GM12865 (cell line): ENCODE data around the gene CCL22.
A peak's percentile ranks its signal among the peaks of the same experiment; 100 is the strongest.

Source experiments
- DNase-seq: peaks from one replicate; pipeline ENCODE4 v3.0.0; 2010; ENCODE audit warnings: low read depth
- H3K4me3 ChIP-seq: 2 replicates; pipeline ENCODE4 v1.5.1; 2011; ENCODE audit warnings: mild to moderate bottlenecking, low read depth, low read length, control low read depth
- CTCF ChIP-seq: IDR thresholded peaks from 2 replicates; pipeline ENCODE4 v1.5.1; 2011; ENCODE audit warnings: low read length, control low read depth, low read depth, inconsistent platforms; ENCODE audit not compliant: insufficient read depth; ENCODE audit errors: missing control alignments

Gene CCL22

GRCh38 chr16:57383276-57384247 lies 25.0 kb downstream of the CCL22 start:
- H3K4me3 ChIP-seq = no peak overlapping the region
- no peak for DNase-seq
- TF ChIP-seq CTCF = no peak

- no peak overlapping the region for H3K4me3 ChIP-seq
- DNase-seq = no peak
- TF ChIP-seq CTCF = no peak
These were observed 25.9 kb downstream of the CCL22 start for GRCh38 chr16:57384248-57385070.

GRCh38 chr16:57385083-57385482 lies 26.5 kb downstream of the CCL22 start:
- no peak for DNase-seq
- H3K4me3 ChIP-seq = no peak overlapping the region
- TF ChIP-seq CTCF = no peak

GRCh38 chr16:57386381-57386951 lies 27.9 kb downstream of the CCL22 start:
- H3K4me3 ChIP-seq = no peak overlapping the region
- no peak for DNase-seq
- no peak for TF ChIP-seq CTCF

GRCh38 chr16:57387598-57388354 lies 29.2 kb downstream of the CCL22 start:
- H3K4me3 ChIP-seq = no peak overlapping the region
- no peak for TF ChIP-seq CTCF
- peak; percentile 65 for DNase-seq
